B cell (primary cell): ENCODE data around the gene APOLD1. TPM values are rescaled to one million over a fixed set of nuclear protein-coding genes. Genes with fewer than 3 reads are reported as not detected.
A peak's percentile ranks its signal among the peaks of the same experiment; 100 is the strongest.

Source experiments
- ATAC-seq: fragments of 200-7000 bp; cut with Tn5 transposase; one replicate; pipeline ENCODE4 v1.10.0; 2021; ENCODE audit warnings: low read depth, mild to moderate bottlenecking, moderate number of reproducible peaks, moderate library complexity
- CTCF ChIA-PET: fragments of 350-600 bp; sonication (Branson Sonifier 250); formaldehyde crosslinking; loops from one replicate; lab custom pipeline; 2021; ENCODE audit warnings: antibody characterized with exemption, inconsistent platforms; lab: Charles Lee
- POLR2A ChIA-PET: fragments of 350-600 bp; sonication (Branson Sonifier 250); formaldehyde crosslinking; loops from one replicate; lab custom pipeline; 2021; ENCODE audit warnings: antibody characterized with exemption; lab: Charles Lee
- DNase-seq: peaks from one replicate; pipeline ENCODE4 v3.0.0; 2013
- H2AFZ ChIP-seq: 2 replicates; pipeline ENCODE4 v1.6.1; 2012; ENCODE audit warnings: mild to moderate bottlenecking, low read depth, low read length; ENCODE audit not compliant: insufficient read depth, poor library complexity, severe bottlenecking
- H3K27ac ChIP-seq, 2 donors: 1 replicate in 1 of 2; 2 replicates in 1 of 2; pipeline ENCODE4 v1.5.1; 2012 to 2013; ENCODE audit warnings: low read length in 2 of 2, mild to moderate bottlenecking in 2 of 2, moderate library complexity in 1 of 2
- H3K27me3 ChIP-seq, 4 experiments: fragments of 200-600 bp in 1 of 4; sonication (generic) in 1 of 4; replicated peaks in 1 of 4; 1 replicate in 2 of 4; 2 replicates in 2 of 4; pipeline versions ENCODE4 v1.6.1 to v1.7.0; 2013 to 2016; ENCODE audit warnings: low read length in 3 of 4, mild to moderate bottlenecking in 2 of 4, mixed read lengths in 1 of 4, moderate library complexity in 1 of 4; ENCODE audit not compliant: insufficient read depth in 4 of 4, control insufficient read depth in 3 of 4; ENCODE audit errors: control extremely low read depth in 1 of 4
- H3K36me3 ChIP-seq, 2 experiments: replicated peaks in 1 of 2; 1 replicate in 1 of 2; 2 replicates in 1 of 2; pipeline versions ENCODE4 v1.6.1 to v1.7.1; 2013; ENCODE audit warnings: low read length in 1 of 2; ENCODE audit not compliant: insufficient read depth in 2 of 2, control insufficient read depth in 1 of 2; ENCODE audit errors: control extremely low read depth in 1 of 2, extremely low read depth in 1 of 2
- H3K4me1 ChIP-seq, 2 donors: fragments of 200-600 bp in 1 of 2; sonication (generic) in 1 of 2; 1 replicate in 1 of 2; 2 replicates in 1 of 2; pipeline versions ENCODE4 v1.5.1 to v1.6.1; 2013 to 2017; ENCODE audit warnings: low read length in 2 of 2; ENCODE audit not compliant: control insufficient read depth in 2 of 2, insufficient read depth in 2 of 2
- H3K4me2 ChIP-seq: replicated peaks from 2 replicates; pipeline ENCODE3; 2012; ENCODE audit warnings: mild to moderate bottlenecking, low read depth, low read length; ENCODE audit not compliant: poor library complexity, severe bottlenecking
- H3K4me3 ChIP-seq, 5 experiments: fragments of 200-600 bp in 1 of 5; sonication (generic) in 1 of 5; 1 replicate in 3 of 5; 2 replicates in 2 of 5; pipeline versions ENCODE4 v1.5.1 to v1.7.0; 2011 to 2016; ENCODE audit warnings: low read length in 4 of 5, mild to moderate bottlenecking in 4 of 5, low read depth in 2 of 5, control low read depth in 1 of 5, moderate library complexity in 1 of 5; ENCODE audit not compliant: insufficient read depth in 1 of 5; ENCODE audit errors: control extremely low read depth in 1 of 5, extremely low read depth in 1 of 5
- H3K79me2 ChIP-seq: fragments of 200-600 bp; sonication (generic); one replicate; pipeline ENCODE4 v1.6.0; 2016; ENCODE audit warnings: low read length; ENCODE audit not compliant: control insufficient read depth, insufficient read depth
- H3K9ac ChIP-seq: fragments of 200-600 bp; sonication (generic); 2 replicates; pipeline ENCODE4 v1.6.1; 2017; ENCODE audit warnings: mild to moderate bottlenecking, low read length, moderate library complexity
- H3K9me3 ChIP-seq, 3 donors: one replicate each; pipeline versions ENCODE4 v1.6.1 to v1.7.1; 2013; ENCODE audit warnings: low read length in 2 of 3; ENCODE audit not compliant: control insufficient read depth in 2 of 3, insufficient read depth in 1 of 3; ENCODE audit errors: control extremely low read depth in 1 of 3
- H4K20me1 ChIP-seq: 2 replicates; pipeline ENCODE4 v1.6.0; 2012; ENCODE audit warnings: mild to moderate bottlenecking, low read length; ENCODE audit not compliant: insufficient read depth, control insufficient read depth, poor library complexity, severe bottlenecking
- H3K27ac Mint-ChIP-seq: one replicate; pipeline ENCODE4 v1.8.0; 2021; ENCODE audit warnings: mixed read lengths
- H3K27me3 Mint-ChIP-seq: one replicate; pipeline ENCODE4 v1.8.0; 2021; ENCODE audit warnings: mixed read lengths
- H3K4me1 Mint-ChIP-seq: one replicate; pipeline ENCODE4 v1.8.0; 2021; ENCODE audit warnings: mixed read lengths
- H3K4me3 Mint-ChIP-seq: one replicate; pipeline ENCODE4 v1.8.0; 2021; ENCODE audit warnings: mixed read lengths
- H3K9me3 Mint-ChIP-seq: one replicate; pipeline ENCODE4 v1.8.0; 2022; ENCODE audit warnings: mixed read lengths; ENCODE audit not compliant: insufficient read depth
- EZH2 ChIP-seq: IDR thresholded peaks from 2 replicates; pipeline ENCODE4 v1.6.1; 2012; ENCODE audit warnings: borderline replicate concordance, low read depth, mild to moderate bottlenecking, moderate library complexity, low read length; ENCODE audit not compliant: insufficient read depth, poor library complexity, severe bottlenecking
- WGBS: methylation state at CpG from one replicate; pipeline ENCODE4 v1.1.5; 2013; ENCODE audit warnings: missing lambda C conversion rate; ENCODE audit not compliant: insufficient coverage; 5-methylcytosine and 5-hydroxymethylcytosine counted together
- intact Hi-C: fragments of 100-400 bp; cut with micrococcal nuclease; formaldehyde crosslinking; loops from one replicate; pipeline ENCODE4 v1.10.0; 2022
- polyA plus RNA-seq: library from polyadenylated mRNA; depleted of rRNA; stranded (reverse); fragments of >200 nt; gene quantifications from 2 replicates; pipeline ENCODE4 v1.2.3, GENCODE V29; 2012
- total RNA-seq, 2 donors: library from RNA; stranded (reverse); fragments of 120-200 nt in 1 of 2; gene quantifications; 1 replicate in 1 of 2; 2 replicates in 1 of 2; pipeline versions ENCODE4 v1.2.3 to v1.2.4, GENCODE V29; 2013 to 2022
- TF ChIP-seq, protein P1 (sequence below): fragments of 200-600 bp; IDR thresholded peaks from one replicate; pipeline ENCODE4 v1.8.0; 2022; ENCODE audit warnings: antibody characterized with exemption, mild to moderate bottlenecking

Gene APOLD1
- total and polyA plus RNA-seq, 2 donors (not counting 1 experiment from before 2014, with no cell fraction given): 1.5 to 4.7 TPM

DNA sequence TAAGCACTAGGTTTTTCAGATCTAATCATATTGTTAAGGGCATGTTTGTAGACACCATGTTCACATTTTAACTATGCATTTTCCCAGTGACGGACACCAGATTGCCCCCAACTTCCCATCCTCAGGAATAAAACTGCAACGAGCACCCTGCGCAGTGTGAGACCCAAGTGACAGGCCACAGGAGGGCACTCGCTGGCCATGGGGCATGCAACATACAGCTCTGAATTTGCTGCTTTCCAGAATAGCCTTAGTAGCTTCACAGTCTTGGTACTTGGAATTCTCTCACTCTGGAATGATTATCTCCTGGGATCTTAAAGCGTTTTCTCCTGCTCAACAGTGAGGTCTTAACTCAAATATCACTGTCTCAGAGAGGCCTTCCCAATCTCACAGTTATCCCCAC, 26.7 kb downstream of the APOLD1 start:
- H3K4me2 ChIP-seq: no peak overlapping the region
- H4K20me1 ChIP-seq: no peaks in the 10 kb centered on the region
- peaks cover 41% of the 10 kb centered on the region for H3K79me2 ChIP-seq
- intact Hi-C loops: no loop called here
- H3K4me3 ChIP-seq: no peak overlapping the region
- ChIA-PET POLR2A (interaction anchor here (0.6 kb wide), 1 partner anchor 11 kb away, joined by 3 read pairs; no protein-coding TSS in a partner anchor), CTCF (interaction anchor here (1.1 to 10.5 kb wide), 7 partner anchors 9 to 400 kb away, joined by 3 to 189 read pairs (median 9); no protein-coding TSS in a partner anchor)
- WGBS: 96% methylated on average over 5 of the region's 5 CpGs
- no peaks in the 10 kb centered on the region for H3K27me3 ChIP-seq
- H3K27me3 Mint-ChIP-seq: no peaks in the 10 kb centered on the region
- no peak overlapping the region for H3K4me3 Mint-ChIP-seq
- no peak overlapping the region for H3K9ac ChIP-seq
- TF ChIP-seq EZH2: no peak
- TF ChIP-seq, protein P1, sequence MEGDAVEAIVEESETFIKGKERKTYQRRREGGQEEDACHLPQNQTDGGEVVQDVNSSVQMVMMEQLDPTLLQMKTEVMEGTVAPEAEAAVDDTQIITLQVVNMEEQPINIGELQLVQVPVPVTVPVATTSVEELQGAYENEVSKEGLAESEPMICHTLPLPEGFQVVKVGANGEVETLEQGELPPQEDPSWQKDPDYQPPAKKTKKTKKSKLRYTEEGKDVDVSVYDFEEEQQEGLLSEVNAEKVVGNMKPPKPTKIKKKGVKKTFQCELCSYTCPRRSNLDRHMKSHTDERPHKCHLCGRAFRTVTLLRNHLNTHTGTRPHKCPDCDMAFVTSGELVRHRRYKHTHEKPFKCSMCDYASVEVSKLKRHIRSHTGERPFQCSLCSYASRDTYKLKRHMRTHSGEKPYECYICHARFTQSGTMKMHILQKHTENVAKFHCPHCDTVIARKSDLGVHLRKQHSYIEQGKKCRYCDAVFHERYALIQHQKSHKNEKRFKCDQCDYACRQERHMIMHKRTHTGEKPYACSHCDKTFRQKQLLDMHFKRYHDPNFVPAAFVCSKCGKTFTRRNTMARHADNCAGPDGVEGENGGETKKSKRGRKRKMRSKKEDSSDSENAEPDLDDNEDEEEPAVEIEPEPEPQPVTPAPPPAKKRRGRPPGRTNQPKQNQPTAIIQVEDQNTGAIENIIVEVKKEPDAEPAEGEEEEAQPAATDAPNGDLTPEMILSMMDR: no peak
- H3K27ac Mint-ChIP-seq: peak overlapping the region; percentile 22
- DNase-seq: no peak
- no peak overlapping the region for H2AFZ ChIP-seq
- no peaks in the 10 kb centered on the region for H3K9me3 ChIP-seq
- peaks cover 66% of the 10 kb centered on the region for H3K4me1 Mint-ChIP-seq
- peaks cover 0 to 22% of the 10 kb centered on the region in 2 experiments for H3K36me3 ChIP-seq
- H3K27ac ChIP-seq: no peak overlapping the region
- no peaks in the 10 kb centered on the region for H3K9me3 Mint-ChIP-seq
- no peak for ATAC-seq
- H3K4me1 ChIP-seq: peaks cover 33 to 53% of the 10 kb centered on the region in 2 donors

DNA sequence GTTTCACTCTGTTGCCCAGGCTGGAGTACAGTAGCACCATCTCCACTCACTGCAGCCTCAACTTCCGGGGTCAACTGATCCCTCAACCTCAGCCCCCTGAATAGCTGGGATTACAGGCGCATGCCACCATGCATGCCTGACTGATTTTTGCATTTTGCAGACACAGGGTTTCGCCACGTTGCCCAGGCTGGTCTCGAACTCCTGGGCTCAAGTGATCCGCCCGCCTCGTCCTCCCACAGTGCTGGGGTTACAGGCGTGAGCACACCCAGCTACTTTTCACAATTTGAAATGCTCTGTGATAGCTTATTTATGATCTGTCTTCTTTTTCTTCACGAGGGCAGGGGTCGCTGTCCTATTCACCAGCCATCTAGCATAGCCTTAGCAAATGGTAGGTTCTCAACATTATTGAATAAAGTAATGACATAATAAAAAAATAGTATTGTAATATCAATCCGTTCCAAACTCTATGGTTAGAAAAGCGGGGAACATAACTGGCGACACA, 27.2 kb downstream of the APOLD1 start:
- no peaks in the 10 kb centered on the region for H3K27me3 ChIP-seq
- no peak overlapping the region for H3K9ac ChIP-seq
- peaks cover 1% of the 10 kb centered on the region for H4K20me1 ChIP-seq
- H3K4me3 Mint-ChIP-seq: peak overlapping the region; percentile 91
- no peaks in the 10 kb centered on the region for H3K27me3 Mint-ChIP-seq
- DNase-seq (no peak), ATAC-seq (no peak)
- H3K4me3 ChIP-seq: peak overlapping the region in 1 of 5 experiments; percentile 98
- H3K4me2 ChIP-seq: peak overlapping the region; percentile 86
- WGBS: 72% methylated on average over 9 of the region's 14 CpGs
- peaks cover 46% of the 10 kb centered on the region for H3K79me2 ChIP-seq
- peak overlapping the region; percentile 86 for H2AFZ ChIP-seq
- no peaks in the 10 kb centered on the region for H3K9me3 Mint-ChIP-seq
- POLR2A ChIA-PET: interaction anchor here (0.6 to 1.3 kb wide), 3 partner anchors 11 to 26 kb away, joined by 3 to 5 read pairs (median 5); no protein-coding TSS in a partner anchor
- peak overlapping the region; percentile 91 for H3K27ac Mint-ChIP-seq
- peaks cover 68% of the 10 kb centered on the region for H3K4me1 Mint-ChIP-seq
- TF ChIP-seq, protein P1: no peak
- TF ChIP-seq EZH2: no peak
- H3K9me3 ChIP-seq: no peaks in the 10 kb centered on the region
- CTCF ChIA-PET: interaction anchor here (1.1 to 10.5 kb wide), 11 partner anchors 9 to 436 kb away, joined by 3 to 189 read pairs (median 5); partner anchors contain the start of gene APOLD1
- intact Hi-C loops: loop anchor here (1.0 kb wide), 4 partner anchors 24 to 455 kb away; partner anchors contain the start of genes BORCS5 and HEBP1
- H3K4me1 ChIP-seq: peaks cover 29 to 48% of the 10 kb centered on the region in 2 donors
- peaks cover 0 to 26% of the 10 kb centered on the region in 2 experiments for H3K36me3 ChIP-seq
- peak overlapping the region in 1 of 2 donors; percentile 86 for H3K27ac ChIP-seq
